Vagina (tissue), 2 donors: ENCODE measurements around the gene DIAPH2.

Source experiments
- POLR2A ChIP-seq, 2 donors: fragments of 450-650 bp; IDR thresholded peaks; one replicate each; pipeline ENCODE4 v1.6.1; 2017; ENCODE audit warnings: antibody characterized with exemption in 2 of 2, mild to moderate bottlenecking in 2 of 2, moderate library complexity in 2 of 2
- TF ChIP-seq, protein P1 (sequence below), 3 experiments: fragments of 450-650 bp in 2 of 3; fragments of 200-600 bp in 1 of 3; sonication (generic) in 1 of 3; IDR thresholded peaks; one replicate each; pipeline ENCODE4 v1.5.1; 2017 to 2019; ENCODE audit warnings: antibody characterized with exemption in 3 of 3, mild to moderate bottlenecking in 2 of 3, moderate library complexity in 2 of 3

DNA sequence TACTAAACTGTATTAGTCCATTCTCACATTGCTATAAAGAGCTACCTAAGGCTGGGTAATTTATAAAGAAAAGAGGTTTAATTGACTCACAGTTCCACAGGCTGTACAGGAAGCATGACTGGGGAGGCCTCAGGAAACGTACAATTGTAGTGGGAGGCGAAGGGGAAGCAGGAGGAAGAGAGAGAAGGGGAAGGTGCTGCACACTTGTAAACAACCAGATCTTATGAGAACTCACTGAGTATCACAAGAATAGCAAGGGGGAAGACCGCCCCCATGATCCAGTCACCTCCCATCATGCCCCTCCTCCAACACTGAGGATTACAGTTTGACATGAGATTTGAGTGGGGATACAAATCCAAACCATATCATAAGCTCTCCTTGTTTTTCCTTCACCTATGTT, 239.9 kb downstream of the DIAPH2 start:
- TF ChIP-seq, protein P1, sequence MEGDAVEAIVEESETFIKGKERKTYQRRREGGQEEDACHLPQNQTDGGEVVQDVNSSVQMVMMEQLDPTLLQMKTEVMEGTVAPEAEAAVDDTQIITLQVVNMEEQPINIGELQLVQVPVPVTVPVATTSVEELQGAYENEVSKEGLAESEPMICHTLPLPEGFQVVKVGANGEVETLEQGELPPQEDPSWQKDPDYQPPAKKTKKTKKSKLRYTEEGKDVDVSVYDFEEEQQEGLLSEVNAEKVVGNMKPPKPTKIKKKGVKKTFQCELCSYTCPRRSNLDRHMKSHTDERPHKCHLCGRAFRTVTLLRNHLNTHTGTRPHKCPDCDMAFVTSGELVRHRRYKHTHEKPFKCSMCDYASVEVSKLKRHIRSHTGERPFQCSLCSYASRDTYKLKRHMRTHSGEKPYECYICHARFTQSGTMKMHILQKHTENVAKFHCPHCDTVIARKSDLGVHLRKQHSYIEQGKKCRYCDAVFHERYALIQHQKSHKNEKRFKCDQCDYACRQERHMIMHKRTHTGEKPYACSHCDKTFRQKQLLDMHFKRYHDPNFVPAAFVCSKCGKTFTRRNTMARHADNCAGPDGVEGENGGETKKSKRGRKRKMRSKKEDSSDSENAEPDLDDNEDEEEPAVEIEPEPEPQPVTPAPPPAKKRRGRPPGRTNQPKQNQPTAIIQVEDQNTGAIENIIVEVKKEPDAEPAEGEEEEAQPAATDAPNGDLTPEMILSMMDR (IDR thresholded peaks at IDR 0.05): no peak
- no peak for TF ChIP-seq POLR2A (IDR thresholded peaks at IDR 0.05)
